NCI-H524 treated with DMSO at 0.1 percent for 48 hours (cell line): ENCODE measurements around the gene CRISPLD2.

Experiments used
- DNase-seq: peaks from one replicate; lab custom pipeline; 2025; lab: John Stamatoyannopoulos, UW

The CRISPLD2 gene

DNA sequence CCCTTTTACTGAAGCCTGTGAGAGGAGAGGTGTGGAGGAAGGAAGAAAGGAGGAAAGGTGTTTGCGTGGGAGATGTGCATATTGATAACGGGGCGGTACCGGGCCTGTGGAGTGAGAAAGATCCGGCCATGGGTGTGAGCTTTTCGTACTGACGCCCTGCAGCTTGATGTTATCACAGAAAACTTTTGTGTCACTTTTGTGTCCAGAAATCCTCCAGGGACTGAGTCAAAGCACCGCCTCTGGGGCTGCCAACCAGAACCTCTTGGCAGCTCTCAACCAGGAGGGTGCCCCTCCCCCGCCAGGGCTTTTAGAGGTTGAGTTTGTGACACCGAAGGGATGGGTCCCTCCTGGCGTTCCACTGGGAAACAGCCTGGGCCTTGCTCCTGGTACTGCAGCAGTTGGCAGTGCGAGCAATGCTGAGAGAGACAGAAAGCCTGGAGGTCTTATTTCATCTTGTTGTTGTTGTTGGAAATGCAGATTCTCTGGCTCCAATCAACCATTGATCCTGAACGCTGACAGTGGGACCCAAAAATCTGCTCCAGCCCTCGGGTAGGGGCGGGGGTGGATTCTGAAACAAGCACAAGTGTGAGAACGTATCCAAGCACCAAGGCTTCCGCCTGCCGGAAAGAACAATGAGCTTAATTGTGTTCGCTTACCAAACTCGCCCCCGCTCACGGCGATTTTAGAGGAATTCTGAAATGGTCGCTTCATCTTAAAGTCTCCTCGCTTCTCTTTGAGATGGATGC is 65.0 kb downstream of the CRISPLD2 start:
- no peak for DNase-seq

- DNase-seq = no peak
Observed at GRCh38 chr16:84885342-84885910, 65.6 kb downstream of the CRISPLD2 start.

DNA sequence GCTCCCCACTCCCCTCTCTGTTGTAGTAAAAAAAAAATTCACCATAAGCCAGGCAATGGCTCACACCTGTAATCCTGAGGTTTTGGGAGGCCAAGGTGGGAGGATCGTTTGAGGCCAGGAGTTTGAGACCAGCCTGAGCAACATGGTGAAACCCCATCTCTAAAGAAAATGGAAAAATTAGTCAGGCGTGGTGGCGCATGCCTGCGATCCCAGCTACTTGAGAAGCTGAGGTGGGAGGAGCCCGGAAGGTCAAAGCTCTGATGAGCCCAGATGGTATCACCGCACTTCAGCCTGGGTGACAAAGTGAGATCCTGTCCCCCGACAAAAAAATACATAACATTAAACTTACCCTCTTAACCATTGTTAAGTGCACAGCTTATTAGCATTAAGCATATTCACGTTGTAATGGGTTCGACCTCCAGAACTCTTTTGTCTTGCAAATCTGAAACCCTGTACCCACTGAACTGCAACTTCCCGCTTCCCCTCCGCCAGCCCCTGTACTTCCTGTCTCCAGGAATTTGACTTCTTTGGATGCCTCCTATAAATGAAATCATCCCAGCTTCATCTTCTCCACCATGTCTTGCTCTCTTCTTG is 66.8 kb downstream of the CRISPLD2 start:
- no peak for DNase-seq

GRCh38 chr16:84887207-84887606 is 67.4 kb downstream of the CRISPLD2 start:
- DNase-seq = no peak

DNA sequence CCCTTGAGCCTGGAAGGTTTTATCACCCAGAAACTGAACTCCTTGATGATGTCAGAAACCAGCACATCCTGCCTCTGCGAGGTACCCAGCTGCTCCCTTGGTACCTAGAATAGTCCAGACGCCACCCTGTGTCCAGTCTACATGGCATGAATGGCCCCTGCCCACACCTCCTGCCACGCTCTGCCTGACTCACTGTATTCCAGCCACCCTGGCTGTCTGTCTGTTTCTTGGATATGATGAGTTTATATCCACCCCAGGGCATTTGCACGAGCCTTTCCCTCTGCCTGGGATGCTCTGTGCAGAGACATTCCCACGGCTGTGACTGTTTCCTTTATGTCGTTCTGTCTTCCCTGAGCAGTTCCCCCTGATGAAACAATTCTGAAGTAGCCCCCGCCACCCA is 68.7 kb downstream of the CRISPLD2 start:
- DNase-seq = no peak

- no peak for DNase-seq
Observed at GRCh38 chr16:84889066-84889465, 69.3 kb downstream of the CRISPLD2 start.

DNA sequence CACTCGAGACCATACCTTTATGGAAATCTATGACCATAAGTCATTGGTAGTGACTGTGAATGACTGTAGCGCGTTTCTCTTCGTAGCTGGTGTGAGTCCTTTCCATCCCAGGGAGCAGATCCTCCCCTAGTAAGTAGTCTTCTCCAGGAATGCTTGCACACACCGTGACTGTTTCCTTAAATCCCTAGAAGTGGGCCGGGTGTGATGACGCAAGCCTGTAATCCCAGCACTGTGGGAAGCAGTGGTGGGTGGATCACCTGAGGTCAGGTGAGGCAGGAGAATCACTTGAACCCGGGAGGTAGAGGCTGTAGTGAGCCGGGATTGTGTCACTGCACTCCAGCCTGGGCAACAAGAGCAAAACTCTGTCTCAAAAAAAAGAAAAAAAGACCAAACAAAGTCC is 70.6 kb downstream of the CRISPLD2 start:
- no peak for DNase-seq

DNA sequence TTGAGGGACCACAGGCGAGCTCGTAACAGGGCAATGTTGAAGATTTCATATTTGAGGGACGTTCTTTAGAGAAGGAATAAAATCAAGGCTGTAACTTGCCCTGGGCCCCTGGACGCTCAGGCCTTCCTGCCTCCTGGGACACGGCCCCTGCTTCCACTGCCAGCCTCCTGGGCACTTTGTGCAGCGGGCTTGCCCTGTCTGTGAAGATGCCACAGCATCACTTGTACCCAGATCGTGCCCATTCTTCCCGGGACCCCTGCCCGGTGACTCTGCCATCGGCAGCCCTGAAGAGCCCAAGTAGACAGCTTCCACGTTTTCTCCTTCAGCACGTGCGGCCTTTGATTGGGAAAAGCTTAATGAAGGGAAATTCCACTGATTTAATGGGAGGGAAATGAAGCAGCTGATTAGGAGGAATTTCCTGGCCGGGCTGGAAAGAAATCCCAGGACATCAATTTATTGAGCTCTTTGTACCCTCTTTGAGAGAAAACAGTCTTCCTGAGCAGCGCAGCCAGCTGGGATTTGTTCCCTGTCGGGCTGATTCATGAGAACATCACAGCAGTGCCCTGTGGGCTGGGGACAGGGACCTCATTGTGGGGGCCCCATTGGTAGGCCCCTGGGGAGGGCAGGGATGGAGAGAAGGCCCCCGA is 71.5 kb downstream of the CRISPLD2 start:
- DNase-seq = no peak

- no peak for DNase-seq
Observed at GRCh38 chr16:84892097-84892496, 72.3 kb downstream of the CRISPLD2 start.

DNA sequence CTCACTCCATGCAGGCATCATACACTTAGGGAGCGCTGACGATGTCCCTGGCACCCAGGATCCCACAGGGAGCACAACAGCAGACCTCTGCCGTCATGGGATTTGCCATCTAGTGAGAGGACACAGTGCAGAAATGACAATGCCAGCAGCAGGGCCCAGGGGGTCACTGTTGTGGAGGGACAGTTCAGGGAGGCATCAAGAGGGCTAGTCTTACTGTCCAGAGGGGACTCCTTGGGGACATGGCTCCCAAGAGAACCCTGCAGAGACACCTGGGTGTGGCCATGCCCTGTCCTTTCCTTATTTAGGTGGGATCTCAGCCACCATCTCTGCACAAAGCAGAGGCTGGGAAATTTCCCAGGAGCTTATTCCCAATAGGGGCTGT is 73.7 kb downstream of the CRISPLD2 start:
- DNase-seq = no peak

DNA sequence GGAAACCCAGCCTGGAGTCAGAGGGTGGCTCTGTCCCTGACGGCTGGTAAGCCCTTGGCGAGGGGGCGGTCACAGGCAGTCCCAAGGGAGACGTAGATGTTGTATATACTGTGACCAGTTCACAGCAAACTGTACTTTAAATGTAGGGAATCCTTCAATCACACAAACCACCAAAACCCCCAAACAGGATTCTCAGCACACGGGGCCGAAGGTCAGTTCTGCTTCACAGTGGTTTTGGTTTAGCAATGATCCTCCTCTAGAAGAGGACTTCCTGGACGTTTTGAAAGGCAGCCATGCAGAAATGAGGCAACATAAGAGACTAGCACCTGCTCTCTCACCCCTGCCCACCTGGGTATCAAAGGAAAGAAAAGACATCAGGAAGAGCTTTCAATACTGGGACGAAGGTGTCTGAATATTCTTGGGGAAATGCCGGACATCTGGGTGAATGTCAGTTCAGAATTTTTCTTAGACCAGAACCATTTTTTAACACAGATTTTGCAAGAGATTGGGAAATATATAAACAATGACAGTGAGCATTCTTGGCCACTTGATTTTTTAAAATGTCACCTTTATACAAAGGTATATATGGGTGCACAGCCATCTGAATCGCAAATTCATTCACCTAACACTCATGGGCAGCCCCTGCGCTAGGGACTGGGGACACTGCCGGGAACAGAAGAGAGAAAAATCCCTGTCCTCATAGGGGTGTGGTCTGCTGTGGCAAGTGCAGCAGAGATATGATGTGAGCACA is 74.2 kb downstream of the CRISPLD2 start:
- DNase-seq = no peak

DNA sequence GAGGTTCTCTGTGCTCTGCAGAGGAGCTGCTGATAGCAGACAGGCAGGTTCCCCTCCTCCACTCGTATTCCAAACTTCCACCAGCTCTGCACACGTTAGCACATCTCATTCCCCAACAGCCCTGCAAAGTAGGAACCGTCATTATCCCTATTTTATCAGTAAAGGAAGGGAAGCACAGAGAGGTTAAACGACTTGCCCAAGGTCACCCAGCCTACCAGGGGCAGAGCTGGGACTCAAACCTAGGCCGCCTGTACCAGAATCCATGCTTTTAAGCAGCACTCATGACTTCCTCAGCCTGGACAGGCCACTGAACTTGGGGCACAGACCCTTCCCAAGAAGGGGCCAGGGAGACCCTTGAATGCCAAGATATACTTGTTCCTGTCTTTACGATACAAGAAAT is 75.2 kb downstream of the CRISPLD2 start:
- DNase-seq = no peak

DNA sequence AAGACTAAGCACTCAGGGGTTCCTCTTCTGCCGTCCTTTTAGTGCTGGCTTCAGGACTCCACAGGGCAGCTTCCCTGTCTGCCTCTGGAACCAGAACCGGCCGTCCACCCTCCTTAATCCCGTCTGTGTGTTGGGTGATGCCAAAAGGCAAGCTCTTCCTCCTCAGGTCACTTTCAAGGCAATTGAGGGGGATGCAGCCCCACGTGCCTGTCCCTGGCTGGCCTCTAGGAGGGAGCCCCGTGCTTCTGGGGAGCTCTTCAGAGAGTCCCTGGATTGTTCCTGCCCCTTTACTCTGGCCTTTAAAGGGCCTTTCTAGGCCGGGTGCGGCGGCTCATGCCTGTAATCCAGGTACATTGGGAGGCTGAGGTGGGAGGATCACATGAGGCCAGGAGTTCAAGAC is 77.1 kb downstream of the CRISPLD2 start:
- no peak for DNase-seq

DNA sequence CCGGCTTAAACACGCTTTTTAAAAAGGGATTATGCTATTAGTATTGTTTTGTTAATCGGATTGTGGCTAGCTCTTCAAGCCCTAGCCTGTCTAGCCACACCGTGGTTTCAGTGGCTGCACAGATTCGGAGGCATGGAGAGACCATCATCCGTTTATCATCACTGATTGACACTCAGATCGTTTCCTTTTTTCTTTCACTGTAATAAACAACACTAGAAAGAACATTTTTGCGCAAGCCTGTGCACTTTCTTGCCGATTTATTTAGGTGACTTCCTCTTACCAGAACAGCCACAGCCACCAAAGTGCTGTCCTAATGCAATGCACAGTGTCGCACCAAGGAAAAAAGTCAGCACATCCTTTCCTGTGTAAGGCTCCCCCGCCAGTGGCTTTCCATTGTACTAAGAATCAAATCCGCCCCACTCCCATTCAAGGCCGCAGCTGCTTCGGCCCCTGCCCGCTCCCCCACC is 78.2 kb downstream of the CRISPLD2 start:
- no peak for DNase-seq

DNA sequence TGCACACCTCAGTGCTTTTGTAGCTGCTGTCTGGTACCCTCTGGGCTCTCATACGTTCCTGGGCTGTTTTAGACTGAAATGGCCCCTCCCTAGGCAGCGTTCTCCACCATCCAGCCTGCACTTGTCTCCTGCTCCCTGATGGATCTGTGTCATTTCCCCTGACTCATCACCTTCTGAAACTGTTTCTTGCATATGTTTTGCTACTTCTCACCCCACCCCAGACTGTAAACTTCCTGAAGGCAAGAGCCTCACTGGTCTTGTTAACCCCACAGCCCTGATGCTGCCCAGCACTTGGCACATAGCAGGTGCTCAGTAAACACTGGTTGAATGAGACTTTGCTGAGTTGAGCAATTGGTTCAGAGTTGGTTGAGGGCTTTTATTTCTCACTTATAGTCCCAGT is 78.7 kb downstream of the CRISPLD2 start:
- DNase-seq = no peak

DNA sequence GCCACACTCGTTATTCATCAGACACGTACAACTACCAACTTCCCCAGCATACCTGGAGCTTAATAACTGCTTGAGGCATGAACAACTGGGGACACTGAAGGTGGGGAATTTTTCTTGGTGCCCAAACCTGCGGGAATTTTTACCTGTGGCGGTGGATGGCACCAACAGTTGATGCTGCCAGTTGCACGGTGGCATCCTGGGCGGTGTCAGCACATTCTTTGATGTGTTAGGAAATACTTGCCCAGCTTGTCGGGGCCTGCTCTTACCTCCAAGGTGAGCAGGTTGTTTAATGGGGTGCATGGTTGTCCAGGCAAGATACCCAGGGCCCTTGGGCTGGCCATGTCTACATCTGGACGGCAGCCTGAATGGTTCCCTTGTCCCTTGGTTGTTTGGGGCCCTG is 79.6 kb downstream of the CRISPLD2 start:
- DNase-seq = no peak

- peak; percentile 27 for DNase-seq
Observed at GRCh38 chr16:84905965-84906460, 86.2 kb downstream of the CRISPLD2 start.

GRCh38 chr16:84907051-84907450 is 87.3 kb downstream of the CRISPLD2 start:
- DNase-seq = no peak

- no peak for DNase-seq
Observed at GRCh38 chr16:84907575-84907974, 87.8 kb downstream of the CRISPLD2 start.

GRCh38 chr16:84909476-84910085 is 89.8 kb downstream of the CRISPLD2 start:
- no peak for DNase-seq

DNA sequence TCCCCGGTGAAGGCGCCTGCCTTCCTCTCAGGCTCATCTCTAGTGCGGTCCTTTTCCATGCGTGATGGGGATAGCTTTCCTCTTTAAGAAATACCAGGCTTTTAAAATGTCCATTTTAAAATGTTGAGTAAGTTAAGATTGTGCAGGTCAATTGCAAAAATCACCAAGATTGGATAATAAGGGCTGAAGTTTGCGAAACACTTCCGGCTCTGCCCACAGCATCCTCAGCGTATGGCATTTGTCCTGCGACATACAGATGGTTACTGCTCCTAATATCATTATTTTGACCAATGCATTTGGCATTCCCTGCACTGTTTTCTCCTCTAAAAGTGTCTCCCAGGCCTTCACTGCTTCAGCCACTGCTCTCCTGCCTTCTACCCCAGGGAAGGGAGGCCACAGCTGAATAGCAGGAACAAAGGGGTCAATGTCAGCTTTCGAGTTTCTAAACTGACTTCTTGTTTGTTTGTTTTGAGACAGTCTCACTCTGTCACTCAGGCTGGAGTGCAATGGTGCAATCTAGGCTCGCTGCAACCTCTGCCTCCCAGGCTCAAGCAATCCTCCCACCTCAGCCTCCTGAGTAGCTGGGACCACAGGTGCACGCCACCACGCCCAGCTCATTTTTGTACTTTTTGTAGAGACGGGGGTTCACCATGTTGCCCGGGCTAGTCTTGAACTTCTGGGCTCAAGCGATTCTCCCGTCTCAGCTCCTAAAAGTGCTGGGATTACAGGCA is 91.9 kb downstream of the CRISPLD2 start:
- DNase-seq = no peak
